Measurements from ENCODE around the gene TMEM125. TPM values are rescaled to one million over a fixed set of nuclear protein-coding genes. Genes with fewer than 3 reads are reported as not detected.

TMEM125 gene
- total RNA-seq, 1 donor from 2014 or later, result 0.64 TPM

DNA sequence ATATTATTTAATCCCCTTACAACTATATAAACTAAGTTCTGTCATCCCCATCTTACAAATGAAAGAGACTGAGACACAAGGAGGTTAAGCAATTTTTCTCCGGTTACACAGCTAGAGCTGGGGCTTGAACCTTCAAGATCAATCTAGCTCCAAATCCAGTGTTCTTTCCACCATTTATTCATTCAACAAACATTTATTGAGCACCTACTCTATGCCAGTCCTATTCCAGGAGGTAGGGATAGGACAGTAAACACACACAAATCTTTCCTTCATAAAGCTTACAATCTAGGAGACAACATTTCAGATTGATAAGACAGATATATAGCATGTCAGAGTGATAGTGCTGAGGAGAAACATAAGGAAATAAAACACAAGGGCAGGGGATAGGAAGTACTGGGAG is 2.9 kb upstream of the TMEM125 start:
- Mint-ChIP-seq H3K4me3 (ENCODE audit: unreplicated experiment) (no peak overlapping the region), H3K27ac (ENCODE audit: unreplicated experiment) (no peak overlapping the region), H3K27me3 (ENCODE audit: low read depth, unreplicated experiment) (peaks cover 7% of the 10 kb centered on the region), H3K4me1 (ENCODE audit: low read depth, unreplicated experiment) (peaks cover 4% of the 10 kb centered on the region), H3K36me3 (ENCODE audit: low read depth, unreplicated experiment) (peaks cover 4% of the 10 kb centered on the region), H3K9me3 (ENCODE audit: unreplicated experiment) (peaks cover 18% of the 10 kb centered on the region)
- Histone ChIP-seq H3K27ac (ENCODE audit: low read depth, low read length) (no peak overlapping the region), H3K27me3 (ENCODE audit: insufficient read depth, low read length) (peaks cover under 1% of the 10 kb centered on the region), H3K79me2 (ENCODE audit: insufficient read depth, low read length) (no peaks in the 10 kb centered on the region), H3K4me1 (ENCODE audit: insufficient read depth, low read length) (peaks cover 7% of the 10 kb centered on the region), H2AFZ (ENCODE audit: low read depth, low read length) (no peak overlapping the region), H3K36me3 (ENCODE audit: insufficient read depth, low read length) (no peaks in the 10 kb centered on the region), H3K9me3 (ENCODE audit: insufficient read depth, low read depth, low read length) (peaks cover 5% of the 10 kb centered on the region), H3K9ac (ENCODE audit: low read length) (no peak overlapping the region), H3K4me3 (ENCODE audit: insufficient read depth, low read depth, low read length) (no peak overlapping the region), H4K20me1 (ENCODE audit: insufficient read depth, low read length) (no peaks in the 10 kb centered on the region), H3K4me2 (ENCODE audit: low read length) (no peak overlapping the region)
- FAIRE-seq (no peak), DNase-seq (ENCODE audit: low read depth) (no peak)
- no peak for TF ChIP-seq EZH2 (IDR thresholded peaks at IDR 0.05; ENCODE audit: insufficient read depth, low read length)
- TF ChIP-seq, protein P1, sequence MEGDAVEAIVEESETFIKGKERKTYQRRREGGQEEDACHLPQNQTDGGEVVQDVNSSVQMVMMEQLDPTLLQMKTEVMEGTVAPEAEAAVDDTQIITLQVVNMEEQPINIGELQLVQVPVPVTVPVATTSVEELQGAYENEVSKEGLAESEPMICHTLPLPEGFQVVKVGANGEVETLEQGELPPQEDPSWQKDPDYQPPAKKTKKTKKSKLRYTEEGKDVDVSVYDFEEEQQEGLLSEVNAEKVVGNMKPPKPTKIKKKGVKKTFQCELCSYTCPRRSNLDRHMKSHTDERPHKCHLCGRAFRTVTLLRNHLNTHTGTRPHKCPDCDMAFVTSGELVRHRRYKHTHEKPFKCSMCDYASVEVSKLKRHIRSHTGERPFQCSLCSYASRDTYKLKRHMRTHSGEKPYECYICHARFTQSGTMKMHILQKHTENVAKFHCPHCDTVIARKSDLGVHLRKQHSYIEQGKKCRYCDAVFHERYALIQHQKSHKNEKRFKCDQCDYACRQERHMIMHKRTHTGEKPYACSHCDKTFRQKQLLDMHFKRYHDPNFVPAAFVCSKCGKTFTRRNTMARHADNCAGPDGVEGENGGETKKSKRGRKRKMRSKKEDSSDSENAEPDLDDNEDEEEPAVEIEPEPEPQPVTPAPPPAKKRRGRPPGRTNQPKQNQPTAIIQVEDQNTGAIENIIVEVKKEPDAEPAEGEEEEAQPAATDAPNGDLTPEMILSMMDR (IDR thresholded peaks at IDR 0.05; ENCODE audit: insufficient read depth, low read depth, low read length), result no peak

DNA sequence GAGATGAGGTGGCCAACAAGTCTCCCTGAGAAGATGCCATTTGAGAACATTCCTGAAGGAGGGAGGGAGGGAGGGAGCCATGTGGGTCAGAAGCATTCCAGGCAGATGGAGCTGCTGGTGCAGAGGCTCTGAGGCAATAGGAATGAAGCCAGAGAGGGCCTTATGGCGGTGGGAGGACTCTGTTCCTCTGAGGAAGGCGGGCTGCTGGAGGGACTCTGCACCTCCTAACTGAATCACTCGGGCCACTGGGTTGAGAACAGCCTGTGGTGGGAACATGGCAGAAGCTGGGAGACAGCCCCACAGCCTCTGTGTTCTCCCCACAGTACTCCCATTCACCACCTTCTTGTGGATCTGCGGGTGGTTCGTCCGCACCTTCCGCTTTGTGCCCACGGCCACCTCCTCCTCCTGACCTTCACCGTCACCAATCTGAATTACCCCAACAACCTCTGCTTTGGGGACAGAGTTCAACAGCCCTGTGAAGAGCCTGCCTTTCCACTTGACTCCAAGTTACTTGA is 2.4 kb upstream of the TMEM125 start:
- FAIRE-seq, result no peak
- peaks cover 7% of the 10 kb centered on the region for H3K4me1 ChIP-seq (ENCODE audit: insufficient read depth, low read length)
- Mint-ChIP-seq H3K9me3 (ENCODE audit: unreplicated experiment) (peaks cover 13% of the 10 kb centered on the region), H3K27ac (ENCODE audit: unreplicated experiment) (no peak overlapping the region), H3K4me1 (ENCODE audit: low read depth, unreplicated experiment) (peaks cover 4% of the 10 kb centered on the region), H3K4me3 (ENCODE audit: unreplicated experiment) (no peak overlapping the region), H3K36me3 (ENCODE audit: low read depth, unreplicated experiment) (peaks cover 4% of the 10 kb centered on the region), H3K27me3 (ENCODE audit: low read depth, unreplicated experiment) (peaks cover 7% of the 10 kb centered on the region)
- H3K27ac ChIP-seq (ENCODE audit: low read depth, low read length), result no peak overlapping the region
- H3K79me2 ChIP-seq (ENCODE audit: insufficient read depth, low read length), result no peaks in the 10 kb centered on the region
- no peaks in the 10 kb centered on the region for H4K20me1 ChIP-seq (ENCODE audit: insufficient read depth, low read length)
- no peak overlapping the region for H2AFZ ChIP-seq (ENCODE audit: low read depth, low read length)
- no peaks in the 10 kb centered on the region for H3K36me3 ChIP-seq (ENCODE audit: insufficient read depth, low read length)
- H3K9ac ChIP-seq (ENCODE audit: low read length), result no peak overlapping the region
- no peak overlapping the region for H3K4me3 ChIP-seq (ENCODE audit: insufficient read depth, low read depth, low read length)
- H3K9me3 ChIP-seq (ENCODE audit: insufficient read depth, low read depth, low read length), result peaks cover 5% of the 10 kb centered on the region
- no peak for TF ChIP-seq EZH2 (IDR thresholded peaks at IDR 0.05; ENCODE audit: insufficient read depth, low read length)
- TF ChIP-seq, protein P1 (IDR thresholded peaks at IDR 0.05; ENCODE audit: insufficient read depth, low read depth, low read length), result no peak
- no peak overlapping the region for H3K4me2 ChIP-seq (ENCODE audit: low read length)
- DNase-seq (ENCODE audit: low read depth), result peak; percentile 68
- H3K27me3 ChIP-seq (ENCODE audit: insufficient read depth, low read length), result peaks cover 2% of the 10 kb centered on the region

DNA sequence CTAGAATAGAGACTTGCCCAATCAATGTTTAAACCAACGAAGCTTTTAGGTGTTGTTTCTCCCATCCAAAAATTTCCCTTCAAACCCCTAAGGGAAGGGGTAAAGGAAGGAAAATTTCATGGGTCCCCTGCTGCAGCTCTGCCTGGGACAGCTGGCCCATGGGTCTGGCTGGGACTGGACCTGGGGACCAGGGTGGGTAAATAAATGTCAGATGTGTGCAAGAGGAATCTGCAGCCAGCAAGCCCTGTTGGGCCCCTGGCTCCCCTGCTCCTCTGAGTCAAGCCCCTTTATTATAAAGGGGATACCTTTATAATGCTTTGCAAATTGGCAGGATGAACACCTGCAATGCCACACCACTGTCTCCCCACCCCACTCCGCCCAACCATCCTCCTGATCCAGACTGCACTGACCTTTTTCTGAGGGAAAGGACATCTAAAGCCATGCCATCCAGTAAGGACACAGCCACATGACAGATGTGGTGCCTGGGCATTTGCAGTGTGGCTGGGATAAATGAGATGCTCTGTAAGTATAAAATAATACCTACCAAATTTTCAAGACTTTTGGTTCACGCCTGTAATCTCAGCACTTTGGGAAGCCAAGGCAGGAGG is 1.9 kb upstream of the TMEM125 start:
- Histone ChIP-seq H3K4me3 (ENCODE audit: insufficient read depth, low read depth, low read length) (no peak overlapping the region), H3K79me2 (ENCODE audit: insufficient read depth, low read length) (no peaks in the 10 kb centered on the region), H3K9me3 (ENCODE audit: insufficient read depth, low read depth, low read length) (peaks cover 5% of the 10 kb centered on the region), H3K36me3 (ENCODE audit: insufficient read depth, low read length) (no peaks in the 10 kb centered on the region), H2AFZ (ENCODE audit: low read depth, low read length) (no peak overlapping the region), H3K27me3 (ENCODE audit: insufficient read depth, low read length) (peaks cover 2% of the 10 kb centered on the region), H3K4me1 (ENCODE audit: insufficient read depth, low read length) (peaks cover 7% of the 10 kb centered on the region), H3K4me2 (ENCODE audit: low read length) (no peak overlapping the region), H3K9ac (ENCODE audit: low read length) (no peak overlapping the region), H3K27ac (ENCODE audit: low read depth, low read length) (no peak overlapping the region), H4K20me1 (ENCODE audit: insufficient read depth, low read length) (no peaks in the 10 kb centered on the region)
- H3K4me1 Mint-ChIP-seq (ENCODE audit: low read depth, unreplicated experiment), result peaks cover 4% of the 10 kb centered on the region
- DNase-seq (ENCODE audit: low read depth), result no peak
- FAIRE-seq, result no peak
- H3K27ac Mint-ChIP-seq (ENCODE audit: unreplicated experiment), result no peak overlapping the region
- peaks cover 9% of the 10 kb centered on the region for H3K9me3 Mint-ChIP-seq (ENCODE audit: unreplicated experiment)
- no peak overlapping the region for H3K4me3 Mint-ChIP-seq (ENCODE audit: unreplicated experiment)
- H3K27me3 Mint-ChIP-seq (ENCODE audit: low read depth, unreplicated experiment), result peaks cover 7% of the 10 kb centered on the region
- H3K36me3 Mint-ChIP-seq (ENCODE audit: low read depth, unreplicated experiment), result peaks cover 4% of the 10 kb centered on the region
- no peak for TF ChIP-seq EZH2 (IDR thresholded peaks at IDR 0.05; ENCODE audit: insufficient read depth, low read length)
- TF ChIP-seq, protein P1 (IDR thresholded peaks at IDR 0.05; ENCODE audit: insufficient read depth, low read depth, low read length), result no peak
